ENCODE data around the gene CTBP1. TPM values are rescaled to one million over a fixed set of nuclear protein-coding genes. Genes with fewer than 3 reads are reported as not detected.
A peak's percentile ranks its signal among the peaks of the same experiment; 100 is the strongest.

The CTBP1 gene
- total RNA-seq, 1 donor from 2014 or later, result 169 TPM

DNA sequence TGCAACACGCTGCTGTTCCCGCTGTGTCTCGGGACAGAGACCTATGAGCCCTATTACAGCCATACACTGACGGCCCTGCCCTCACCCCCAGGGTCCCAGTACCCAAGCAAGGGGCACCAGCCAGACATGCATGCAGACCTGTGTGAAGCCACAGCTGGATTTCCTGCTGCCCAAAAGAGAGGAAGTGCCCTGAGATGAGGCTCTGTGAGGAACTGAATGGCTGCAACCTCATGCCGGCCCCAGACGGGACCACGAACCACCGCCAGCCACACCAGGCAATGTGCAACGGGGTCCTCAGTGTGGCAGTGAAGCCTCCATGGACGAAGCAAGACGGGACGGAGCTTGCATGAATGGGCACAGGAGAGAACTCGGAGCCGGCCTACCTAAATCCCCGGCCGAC lies 21.1 kb downstream of the CTBP1 start:
- H3K27me3 ChIP-seq, result no peaks in the 10 kb centered on the region
- no peaks in the 10 kb centered on the region for H3K9me3 ChIP-seq
- no peak for DNase-seq
- H3K36me3 ChIP-seq, result peaks cover 96% of the 10 kb centered on the region
- TF ChIP-seq, protein P1, sequence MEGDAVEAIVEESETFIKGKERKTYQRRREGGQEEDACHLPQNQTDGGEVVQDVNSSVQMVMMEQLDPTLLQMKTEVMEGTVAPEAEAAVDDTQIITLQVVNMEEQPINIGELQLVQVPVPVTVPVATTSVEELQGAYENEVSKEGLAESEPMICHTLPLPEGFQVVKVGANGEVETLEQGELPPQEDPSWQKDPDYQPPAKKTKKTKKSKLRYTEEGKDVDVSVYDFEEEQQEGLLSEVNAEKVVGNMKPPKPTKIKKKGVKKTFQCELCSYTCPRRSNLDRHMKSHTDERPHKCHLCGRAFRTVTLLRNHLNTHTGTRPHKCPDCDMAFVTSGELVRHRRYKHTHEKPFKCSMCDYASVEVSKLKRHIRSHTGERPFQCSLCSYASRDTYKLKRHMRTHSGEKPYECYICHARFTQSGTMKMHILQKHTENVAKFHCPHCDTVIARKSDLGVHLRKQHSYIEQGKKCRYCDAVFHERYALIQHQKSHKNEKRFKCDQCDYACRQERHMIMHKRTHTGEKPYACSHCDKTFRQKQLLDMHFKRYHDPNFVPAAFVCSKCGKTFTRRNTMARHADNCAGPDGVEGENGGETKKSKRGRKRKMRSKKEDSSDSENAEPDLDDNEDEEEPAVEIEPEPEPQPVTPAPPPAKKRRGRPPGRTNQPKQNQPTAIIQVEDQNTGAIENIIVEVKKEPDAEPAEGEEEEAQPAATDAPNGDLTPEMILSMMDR (IDR thresholded peaks at IDR 0.05), result no peak
- intact Hi-C loops (cut with DNase I), result no loop called here
- no peak overlapping the region for H3K27ac ChIP-seq
- H3K4me1 ChIP-seq, result no peaks in the 10 kb centered on the region
- ATAC-seq, result no peak
- H3K4me3 ChIP-seq, result no peak overlapping the region

DNA sequence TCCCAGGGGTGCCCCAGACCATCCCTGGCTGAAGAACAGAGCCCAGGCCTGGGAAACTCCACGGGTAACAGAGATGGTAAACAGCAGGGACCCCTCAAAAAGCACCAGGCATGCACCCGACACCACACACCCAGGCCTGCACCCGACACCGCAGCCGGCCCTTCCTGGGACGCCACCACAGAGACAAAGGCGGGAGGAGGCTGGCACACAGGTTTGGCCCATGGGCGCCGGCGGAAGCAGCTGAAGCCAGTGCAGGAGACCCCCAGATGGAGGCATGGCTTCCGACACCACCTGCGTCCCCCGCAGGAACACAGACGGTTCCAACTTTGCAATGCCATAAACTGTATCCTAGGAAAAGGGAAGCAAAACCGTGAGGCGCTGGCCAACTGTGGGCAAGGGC lies 22.3 kb downstream of the CTBP1 start:
- intact Hi-C loops (cut with DNase I), result no loop called here
- no peaks in the 10 kb centered on the region for H3K27me3 ChIP-seq
- H3K9me3 ChIP-seq, result no peaks in the 10 kb centered on the region
- no peaks in the 10 kb centered on the region for H3K4me1 ChIP-seq
- H3K4me3 ChIP-seq, result no peak overlapping the region
- H3K27ac ChIP-seq, result no peak overlapping the region
- TF ChIP-seq, protein P1 (IDR thresholded peaks at IDR 0.05), result no peak
- ATAC-seq (no peak), DNase-seq (no peak)
- H3K36me3 ChIP-seq, result peaks cover 91% of the 10 kb centered on the region

DNA sequence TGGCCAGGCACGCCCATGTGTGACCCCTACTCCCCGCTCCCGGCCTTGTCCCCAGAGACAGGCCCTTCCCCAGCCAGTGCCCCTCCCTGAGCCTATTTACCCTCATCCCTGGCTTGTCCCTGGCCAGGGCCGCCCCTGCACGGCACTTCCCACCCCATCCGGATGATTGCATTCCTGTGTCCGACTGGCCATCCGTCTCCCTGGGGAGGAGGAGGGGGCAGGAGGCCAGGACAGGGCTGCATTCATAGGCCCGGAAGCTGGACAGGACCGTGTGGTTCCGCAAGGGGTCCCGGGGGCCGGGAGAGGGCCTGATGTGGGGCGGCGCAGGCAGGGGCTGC lies 22.8 kb downstream of the CTBP1 start:
- ATAC-seq, result peak; percentile 37
- DNase-seq, result no peak
- no peak overlapping the region for H3K27ac ChIP-seq

DNA sequence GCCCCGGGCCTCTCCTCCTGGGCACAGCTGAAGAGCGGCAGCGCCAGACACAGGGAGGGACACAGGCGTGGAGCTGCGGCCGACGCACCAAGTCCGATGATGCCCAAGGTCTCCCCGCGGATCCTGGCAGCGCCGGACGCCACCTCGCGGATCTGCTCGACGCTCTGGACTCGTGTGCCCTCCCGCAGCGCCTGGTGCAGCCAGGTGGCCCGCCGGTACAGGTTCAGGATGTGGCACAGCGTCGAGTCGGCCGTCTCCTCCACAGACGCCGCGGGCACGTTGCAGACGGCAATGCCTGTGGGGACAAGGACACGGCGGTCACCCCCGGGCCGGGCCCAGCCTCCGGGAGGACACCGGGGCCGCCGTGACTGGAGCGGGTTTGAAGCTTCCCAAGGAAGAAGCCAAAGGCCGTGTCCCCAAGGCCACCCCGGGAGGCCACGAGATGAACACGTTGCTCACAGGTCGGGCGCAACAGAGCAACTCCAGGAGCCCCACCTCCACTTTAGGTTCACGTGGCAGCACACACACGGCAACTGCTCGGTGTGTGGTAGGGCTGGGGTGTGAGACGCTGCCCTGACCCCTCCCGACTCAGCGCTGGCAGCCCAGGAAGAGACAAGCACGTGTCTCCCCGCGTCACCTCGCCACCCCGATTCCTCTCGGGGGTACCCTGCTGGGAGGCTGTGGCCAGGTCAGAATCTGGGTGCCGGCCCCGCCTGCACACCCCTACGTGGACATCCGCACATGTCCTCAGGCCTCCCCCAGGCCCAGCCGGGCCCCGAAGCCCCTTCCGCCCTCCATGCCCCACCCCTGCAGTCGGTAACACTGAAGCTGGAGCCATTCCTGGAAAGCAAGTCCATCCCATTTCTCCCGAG lies 23.4 kb downstream of the CTBP1 start:
- no peak overlapping the region for H3K27ac ChIP-seq
- DNase-seq, result no peak

More for the DNA sequence above, 22.8 kb downstream of the CTBP1 start:
- Histone ChIP-seq H3K4me1 (no peaks in the 10 kb centered on the region), H3K27me3 (no peaks in the 10 kb centered on the region), H3K4me3 (no peak overlapping the region), H3K36me3 (peaks cover 91% of the 10 kb centered on the region), H3K9me3 (no peaks in the 10 kb centered on the region)
- intact Hi-C loops (cut with DNase I), result no loop called here
- TF ChIP-seq, protein P1 (IDR thresholded peaks at IDR 0.05), result no peak

DNA sequence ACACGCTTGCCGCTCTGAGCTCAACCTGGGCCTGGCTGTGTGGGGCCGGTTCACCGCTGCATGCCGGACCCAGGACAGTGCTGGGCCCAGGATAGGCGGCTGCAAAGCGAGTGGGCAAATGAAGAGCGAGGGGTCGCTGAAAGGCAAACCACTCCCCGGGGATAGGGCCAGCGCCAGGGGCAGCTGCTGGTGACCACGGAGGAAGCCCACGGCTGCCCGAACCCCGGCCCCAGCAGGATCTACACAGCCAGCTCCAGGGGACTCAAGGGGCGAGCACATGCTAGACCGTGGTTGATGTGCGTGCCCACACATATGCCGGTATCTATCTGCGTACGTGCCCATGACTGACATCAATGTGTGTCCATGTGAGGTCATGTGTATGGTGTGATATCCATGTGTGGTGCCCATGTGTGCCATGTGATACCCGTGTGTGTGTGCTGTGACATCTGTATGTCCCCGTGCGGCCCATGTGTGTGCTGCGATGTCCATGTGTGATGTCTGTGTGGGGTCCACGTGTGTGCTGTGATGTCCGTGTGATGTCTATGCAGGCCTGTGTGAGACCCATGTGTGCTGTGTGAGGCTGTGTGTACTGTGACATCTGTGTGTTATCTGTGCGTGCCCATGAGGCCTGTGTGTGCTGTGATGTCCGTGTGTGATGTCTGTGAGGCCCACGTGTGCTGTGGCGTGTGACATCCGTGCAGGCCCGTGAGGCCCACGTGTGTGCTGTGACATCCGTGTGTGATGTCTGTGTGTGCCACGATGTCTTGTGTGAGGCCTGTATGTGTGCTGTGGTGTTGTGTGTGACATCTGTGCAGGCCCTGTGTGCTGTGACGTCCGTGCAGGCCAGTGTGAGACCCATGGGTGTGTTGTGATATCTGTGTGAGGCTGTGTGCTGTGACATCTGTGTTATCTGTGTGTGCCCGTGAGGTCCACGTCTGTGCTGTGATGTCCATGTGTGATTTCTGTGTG lies 24.8 kb downstream of the CTBP1 start:
- H3K36me3 ChIP-seq, result peaks cover 83% of the 10 kb centered on the region
- H3K4me1 ChIP-seq, result peaks cover 6% of the 10 kb centered on the region
- DNase-seq, result no peak
- no peak overlapping the region for H3K27ac ChIP-seq
- H3K4me3 ChIP-seq, result no peak overlapping the region
- ATAC-seq, result no peak
- no peaks in the 10 kb centered on the region for H3K9me3 ChIP-seq
- TF ChIP-seq, protein P1 (IDR thresholded peaks at IDR 0.05), result no peak
- H3K27me3 ChIP-seq, result no peaks in the 10 kb centered on the region
- intact Hi-C loops (cut with DNase I), result no loop called here

More for the DNA sequence above, 23.4 kb downstream of the CTBP1 start:
- no peak for ATAC-seq
- no peaks in the 10 kb centered on the region for H3K27me3 ChIP-seq
- intact Hi-C loops (cut with DNase I), result no loop called here
- peaks cover 91% of the 10 kb centered on the region for H3K36me3 ChIP-seq
- TF ChIP-seq, protein P1 (IDR thresholded peaks at IDR 0.05), result no peak
- H3K4me3 ChIP-seq, result no peak overlapping the region
- no peaks in the 10 kb centered on the region for H3K9me3 ChIP-seq
- no peaks in the 10 kb centered on the region for H3K4me1 ChIP-seq

Data from upper lobe of right lung (tissue), 1 donor.